Hepatocyte (in vitro differentiated cells): ENCODE results near the gene ANKHD1. TPM values are rescaled to one million over a fixed set of nuclear protein-coding genes. Genes with fewer than 3 reads are reported as not detected.

ENCODE experiments used
- DNase-seq: peaks from one replicate; pipeline ENCODE4 v3.0.0-alpha.2; 2016; ENCODE audit warnings: low spot score
- H2AFZ ChIP-seq: fragments of 200-600 bp; sonication (generic); 2 replicates; pipeline ENCODE4 v1.6.0; 2016; ENCODE audit warnings: antibody characterized with exemption, mild to moderate bottlenecking
- H3K27ac ChIP-seq: fragments of 200-600 bp; sonication (generic); 2 replicates; pipeline ENCODE4 v1.5.1; 2016; ENCODE audit warnings: mild to moderate bottlenecking
- H3K27me3 ChIP-seq: fragments of 200-600 bp; sonication (generic); 2 replicates; pipeline ENCODE4 v1.6.1; 2016
- H3K36me3 ChIP-seq: fragments of 200-600 bp; sonication (generic); replicated peaks from 2 replicates; pipeline ENCODE4 v1.5.1; 2016; ENCODE audit warnings: low read depth; ENCODE audit not compliant: insufficient read depth
- H3K4me1 ChIP-seq: fragments of 200-600 bp; sonication (generic); 2 replicates; pipeline ENCODE4 v1.5.1; 2016; ENCODE audit warnings: mild to moderate bottlenecking, moderate library complexity; ENCODE audit not compliant: insufficient read depth
- H3K4me2 ChIP-seq: fragments of 200-600 bp; sonication (generic); 2 replicates; pipeline ENCODE4 v1.6.0; 2016
- H3K4me3 ChIP-seq: fragments of 200-600 bp; sonication (generic); 2 replicates; pipeline ENCODE4 v1.5.1; 2016; ENCODE audit warnings: mild to moderate bottlenecking
- H3K79me2 ChIP-seq: fragments of 200-600 bp; sonication (generic); 2 replicates; pipeline ENCODE4 v1.6.0; 2017; ENCODE audit warnings: mild to moderate bottlenecking
- H3K9me2 ChIP-seq: fragments of 200-600 bp; sonication (generic); replicated peaks from 2 replicates; pipeline ENCODE4 v1.6.0; 2017; ENCODE audit warnings: mild to moderate bottlenecking; ENCODE audit not compliant: insufficient read depth
- H3K9me3 ChIP-seq: fragments of 200-600 bp; sonication (generic); 2 replicates; pipeline ENCODE4 v1.5.1; 2016; ENCODE audit warnings: low read depth, mild to moderate bottlenecking
- H4K20me1 ChIP-seq: fragments of 200-600 bp; sonication (generic); 2 replicates; pipeline ENCODE4 v1.6.0; 2016; ENCODE audit warnings: mild to moderate bottlenecking; ENCODE audit not compliant: insufficient read depth, poor library complexity, severe bottlenecking
- CTCF ChIP-seq: fragments of 200-600 bp; sonication (generic); IDR thresholded peaks from 2 replicates; pipeline ENCODE4 v1.5.1; 2016; ENCODE audit warnings: antibody characterized with exemption, mild to moderate bottlenecking; ENCODE audit not compliant: poor library complexity
- EZH2 ChIP-seq: fragments of 200-600 bp; sonication (generic); IDR thresholded peaks from 2 replicates; pipeline ENCODE4 v1.6.1; 2016; ENCODE audit warnings: antibody characterized with exemption, mild to moderate bottlenecking, borderline replicate concordance
- EZH2phosphoT487 ChIP-seq: fragments of 200-600 bp; sonication (generic); IDR thresholded peaks from one replicate; pipeline ENCODE4 v1.6.1; 2018; ENCODE audit warnings: antibody characterized with exemption, mild to moderate bottlenecking, low read depth, moderate library complexity; ENCODE audit not compliant: unreplicated experiment, severe bottlenecking
- WGBS: methylation state at CpG from one replicate; pipeline ENCODE4 v1.1.6; 2016; ENCODE audit warnings: low lambda C conversion rate; ENCODE audit errors: missing lambda C conversion rate; 5-methylcytosine and 5-hydroxymethylcytosine counted together
- polyA plus RNA-seq: library from polyadenylated mRNA; unstranded; fragments of >200 nt; fragmentation: Nextera tagmentation; extraction: Ambion mirVana; gene quantifications from 2 replicates; pipeline ENCODE4 v1.2.1, GENCODE V29; 2016
- total RNA-seq: library from RNA; depleted of rRNA; stranded (reverse); fragments of >200 nt; gene quantifications from 2 replicates; pipeline ENCODE4 v1.2.3, GENCODE V29; 2014

Gene ANKHD1
- total and polyA plus RNA-seq, 2 experiments from 2014 or later, result 53.6 to 70.7 TPM

- Histone ChIP-seq H3K27me3 (no peaks in the 10 kb centered on the region), H3K9me2 (no peaks in the 10 kb centered on the region), H3K9me3 (no peaks in the 10 kb centered on the region), H2AFZ (no peak overlapping the region), H3K4me3 (no peak overlapping the region), H3K27ac (no peak overlapping the region), H3K4me2 (no peak overlapping the region), H4K20me1 (peaks cover 9% of the 10 kb centered on the region), H3K36me3 (no peaks in the 10 kb centered on the region), H3K4me1 (peaks cover 7% of the 10 kb centered on the region), H3K79me2 (peaks cover 27% of the 10 kb centered on the region)
- TF ChIP-seq CTCF (no peak), EZH2phosphoT487 (no peak), EZH2 (no peak)
- no peak for DNase-seq
These were observed 3.2 kb upstream of the ANKHD1 start for GRCh38 chr5:140398379-140398811.

GRCh38 chr5:140399979-140400729 is 1.5 kb upstream of the ANKHD1 start:
- peaks cover 27% of the 10 kb centered on the region for H4K20me1 ChIP-seq
- no peaks in the 10 kb centered on the region for H3K36me3 ChIP-seq
- peak overlapping the region; percentile 26 for H3K4me3 ChIP-seq
- H3K79me2 ChIP-seq, result peaks cover 45% of the 10 kb centered on the region
- peak overlapping the region; percentile 77 for H3K27ac ChIP-seq
- peaks cover 18% of the 10 kb centered on the region for H3K4me1 ChIP-seq
- H3K9me2 ChIP-seq, result no peaks in the 10 kb centered on the region
- peak; percentile 5 for DNase-seq
- no peak for TF ChIP-seq EZH2
- TF ChIP-seq CTCF, result no peak
- no peak for TF ChIP-seq EZH2phosphoT487
- peak overlapping the region; percentile 42 for H2AFZ ChIP-seq
- H3K9me3 ChIP-seq, result no peaks in the 10 kb centered on the region
- H3K27me3 ChIP-seq, result no peaks in the 10 kb centered on the region
- H3K4me2 ChIP-seq, result peak overlapping the region; percentile 88
- WGBS, result 33% methylated on average over 25 of the region's 25 CpGs

- Histone ChIP-seq H3K9me2 (no peaks in the 10 kb centered on the region), H3K79me2 (peaks cover 52% of the 10 kb centered on the region), H3K4me1 (peaks cover 18% of the 10 kb centered on the region), H4K20me1 (peaks cover 34% of the 10 kb centered on the region), H3K4me3 (peak overlapping the region; percentile 26), H3K36me3 (no peaks in the 10 kb centered on the region), H2AFZ (peak overlapping the region; percentile 42), H3K27me3 (no peaks in the 10 kb centered on the region), H3K9me3 (no peaks in the 10 kb centered on the region), H3K27ac (peak overlapping the region; percentile 77), H3K4me2 (peak overlapping the region; percentile 88)
- DNase-seq, result peak; percentile 95
- WGBS, result under 1% methylated on average over 54 of the region's 54 CpGs
- TF ChIP-seq EZH2phosphoT487 (no peak), CTCF (no peak)
These were observed 787 bp upstream of the ANKHD1 start for GRCh38 chr5:140400730-140401361.
